ENCODE results near the gene CPSF2. TPM values are rescaled to one million over a fixed set of nuclear protein-coding genes. Genes with fewer than 3 reads are reported as not detected.
A peak's percentile ranks its signal among the peaks of the same experiment; 100 is the strongest.

The CPSF2 gene
- total RNA-seq, 3 donors from 2014 or later, result 33.4 to 57.5 (median 47.0) TPM

DNA sequence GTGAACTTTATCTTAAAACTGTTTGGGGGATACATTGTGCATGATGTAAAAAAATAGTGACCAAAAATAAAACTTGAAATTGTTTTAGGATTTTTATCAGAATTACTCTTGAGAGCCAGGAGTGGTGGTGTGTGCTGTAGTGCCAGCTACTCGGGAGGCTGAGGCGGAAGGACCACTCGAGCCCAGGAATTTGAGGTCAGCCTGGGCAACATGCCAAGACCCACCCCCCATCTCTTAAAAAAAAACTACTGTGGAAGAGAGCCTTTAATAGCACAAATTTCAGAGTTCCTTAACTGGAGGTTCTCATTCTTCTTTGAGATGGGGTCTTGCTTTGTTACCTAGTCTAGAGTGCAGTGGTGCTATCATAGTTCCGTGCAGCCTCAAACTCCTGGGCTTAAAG is 21.5 kb downstream of the CPSF2 start:
- no peaks in the 10 kb centered on the region for H3K4me1 ChIP-seq (ENCODE audit: low read depth)
- DNase-seq (no peak), ATAC-seq (no peak)
- TF ChIP-seq, protein P1, sequence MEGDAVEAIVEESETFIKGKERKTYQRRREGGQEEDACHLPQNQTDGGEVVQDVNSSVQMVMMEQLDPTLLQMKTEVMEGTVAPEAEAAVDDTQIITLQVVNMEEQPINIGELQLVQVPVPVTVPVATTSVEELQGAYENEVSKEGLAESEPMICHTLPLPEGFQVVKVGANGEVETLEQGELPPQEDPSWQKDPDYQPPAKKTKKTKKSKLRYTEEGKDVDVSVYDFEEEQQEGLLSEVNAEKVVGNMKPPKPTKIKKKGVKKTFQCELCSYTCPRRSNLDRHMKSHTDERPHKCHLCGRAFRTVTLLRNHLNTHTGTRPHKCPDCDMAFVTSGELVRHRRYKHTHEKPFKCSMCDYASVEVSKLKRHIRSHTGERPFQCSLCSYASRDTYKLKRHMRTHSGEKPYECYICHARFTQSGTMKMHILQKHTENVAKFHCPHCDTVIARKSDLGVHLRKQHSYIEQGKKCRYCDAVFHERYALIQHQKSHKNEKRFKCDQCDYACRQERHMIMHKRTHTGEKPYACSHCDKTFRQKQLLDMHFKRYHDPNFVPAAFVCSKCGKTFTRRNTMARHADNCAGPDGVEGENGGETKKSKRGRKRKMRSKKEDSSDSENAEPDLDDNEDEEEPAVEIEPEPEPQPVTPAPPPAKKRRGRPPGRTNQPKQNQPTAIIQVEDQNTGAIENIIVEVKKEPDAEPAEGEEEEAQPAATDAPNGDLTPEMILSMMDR (IDR thresholded peaks at IDR 0.05), result no peak
- peaks cover 9% of the 10 kb centered on the region for H3K36me3 ChIP-seq (ENCODE audit: low read depth)
- no peak overlapping the region for H3K4me3 ChIP-seq
- intact Hi-C loops (cut with DNase I, micrococcal nuclease), result no loop called here
- no peaks in the 10 kb centered on the region for H3K9me3 ChIP-seq

DNA sequence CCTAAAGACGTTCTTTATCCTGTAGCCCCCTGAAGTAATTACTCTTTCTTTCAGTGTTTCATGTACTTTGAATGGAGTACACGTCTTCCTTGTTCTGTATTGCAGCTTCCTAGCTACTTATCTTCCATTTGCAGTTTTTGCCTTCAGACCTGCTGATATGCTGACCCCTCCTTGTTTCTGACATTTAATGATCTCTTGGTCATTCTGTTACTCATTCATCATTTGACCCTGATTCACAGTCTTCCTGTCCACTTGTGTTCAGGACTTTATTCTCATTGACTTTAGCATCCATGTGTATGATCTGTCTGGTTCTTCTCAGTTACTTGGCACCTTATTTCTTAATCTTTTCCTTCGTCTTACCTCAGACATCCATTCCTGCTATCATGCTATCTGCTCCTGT is 22.2 kb downstream of the CPSF2 start:
- Histone ChIP-seq H3K4me1 (ENCODE audit: low read depth) (no peaks in the 10 kb centered on the region), H3K36me3 (ENCODE audit: low read depth) (peaks cover 9% of the 10 kb centered on the region), H3K9me3 (no peaks in the 10 kb centered on the region), H3K4me3 (no peak overlapping the region)
- TF ChIP-seq, protein P1 (IDR thresholded peaks at IDR 0.05), result no peak
- ATAC-seq, result no peak
- intact Hi-C loops (cut with DNase I, micrococcal nuclease), result no loop called here
- no peak for DNase-seq

DNA sequence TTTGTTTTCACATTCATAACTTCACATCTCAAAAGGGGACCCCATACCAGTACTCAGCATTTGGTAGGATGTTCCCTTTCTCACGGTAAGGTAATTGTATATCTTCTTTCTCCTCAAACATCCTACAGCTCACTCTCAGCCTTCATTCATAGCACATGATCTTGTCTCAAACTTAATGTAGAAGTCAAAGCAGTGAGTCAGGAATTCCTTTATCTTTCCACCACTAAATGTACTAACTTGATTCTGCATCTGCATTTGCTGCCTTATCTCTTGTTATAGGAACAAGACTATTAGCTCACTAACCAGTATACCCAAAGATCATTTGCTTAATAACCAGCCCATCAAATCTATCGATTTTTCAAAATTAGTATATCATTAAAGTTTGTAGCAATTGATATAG is 22.9 kb downstream of the CPSF2 start:
- Histone ChIP-seq H3K36me3 (ENCODE audit: low read depth) (peaks cover 9% of the 10 kb centered on the region), H3K4me1 (ENCODE audit: low read depth) (no peaks in the 10 kb centered on the region), H3K4me3 (no peak overlapping the region), H3K9me3 (no peaks in the 10 kb centered on the region)
- DNase-seq, result no peak
- intact Hi-C loops (cut with DNase I, micrococcal nuclease), result no loop called here
- ATAC-seq, result no peak
- TF ChIP-seq, protein P1 (IDR thresholded peaks at IDR 0.05), result no peak

DNA sequence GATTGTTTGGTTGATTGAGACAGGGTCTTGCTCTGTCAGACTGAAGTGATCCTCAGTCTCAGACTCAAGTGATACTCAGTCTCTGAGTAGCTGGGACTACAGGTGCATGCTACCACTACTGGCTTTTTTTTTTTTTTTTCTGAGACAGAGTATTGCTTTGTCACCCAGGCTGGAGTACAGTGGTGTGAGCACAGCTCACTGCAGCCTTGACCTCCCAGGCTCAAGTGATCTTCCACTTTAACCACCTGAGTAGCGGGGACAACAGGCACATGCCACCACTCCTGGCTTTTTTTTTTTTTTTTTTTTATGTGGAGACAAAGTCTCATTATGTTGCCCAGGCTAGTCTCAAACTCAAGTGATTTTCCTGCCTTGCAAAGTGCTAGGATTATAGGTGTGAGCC is 31.8 kb downstream of the CPSF2 start:
- ATAC-seq (no peak), DNase-seq (no peak)
- intact Hi-C loops (cut with DNase I, micrococcal nuclease), result no loop called here
- Histone ChIP-seq H3K9me3 (no peaks in the 10 kb centered on the region), H3K36me3 (ENCODE audit: low read depth) (no peaks in the 10 kb centered on the region), H3K4me1 (ENCODE audit: low read depth) (no peaks in the 10 kb centered on the region), H3K4me3 (no peak overlapping the region)
- TF ChIP-seq, protein P1 (IDR thresholded peaks at IDR 0.05), result no peak

DNA sequence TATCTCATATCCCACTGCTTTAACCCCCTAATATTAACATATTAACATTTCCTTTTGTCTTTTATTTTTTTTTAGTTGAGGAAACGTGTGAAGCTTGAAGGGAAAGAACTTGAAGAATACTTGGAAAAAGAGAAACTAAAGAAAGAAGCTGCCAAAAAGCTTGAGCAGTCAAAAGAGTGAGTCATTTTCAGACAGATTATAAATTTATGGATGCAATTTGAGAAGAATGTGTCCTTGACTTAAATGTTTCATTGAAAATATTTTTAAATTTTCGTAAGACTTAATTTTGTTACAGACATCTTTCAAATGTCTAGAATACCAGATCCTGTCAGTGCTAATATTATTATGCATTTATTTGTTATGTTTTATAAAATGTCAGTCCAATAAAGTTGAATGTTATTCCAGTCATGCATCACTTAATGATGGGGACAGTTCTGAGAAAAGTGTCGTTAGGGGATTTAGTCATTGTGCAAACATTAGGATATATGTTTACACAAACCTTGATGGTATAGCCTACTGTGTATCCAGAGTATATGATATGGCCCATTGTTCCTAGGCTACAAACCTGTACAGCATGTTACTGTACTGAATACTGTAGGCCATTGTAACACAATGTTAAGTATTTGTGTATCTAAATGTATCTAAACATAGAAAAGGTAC is 32.6 kb downstream of the CPSF2 start:
- no peaks in the 10 kb centered on the region for H3K4me1 ChIP-seq (ENCODE audit: low read depth)
- peak; percentile 89 for ATAC-seq
- TF ChIP-seq, protein P1 (IDR thresholded peaks at IDR 0.05), result no peak
- DNase-seq, result no peak
- no peak overlapping the region for H3K4me3 ChIP-seq
- no peaks in the 10 kb centered on the region for H3K36me3 ChIP-seq (ENCODE audit: low read depth)
- no peaks in the 10 kb centered on the region for H3K9me3 ChIP-seq
- intact Hi-C loops (cut with DNase I, micrococcal nuclease), result no loop called here

DNA sequence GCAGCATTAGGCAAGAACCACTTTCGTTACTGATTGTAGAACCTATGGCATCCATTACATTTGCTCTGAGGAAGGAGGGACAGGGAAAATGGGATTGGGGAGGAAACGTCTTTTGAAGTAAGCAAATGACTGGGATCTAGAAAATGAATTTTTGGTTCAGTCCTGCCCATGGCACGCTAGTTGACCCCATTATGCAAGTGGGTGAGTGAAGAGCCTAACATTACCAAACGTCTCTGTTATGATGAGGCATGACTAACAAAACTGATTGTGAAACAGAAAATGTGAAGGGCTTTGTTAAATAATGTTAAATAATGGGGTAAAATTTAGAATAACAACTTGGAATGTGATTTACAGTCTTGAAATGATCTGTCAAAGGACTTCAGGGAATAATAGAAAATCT is 38.9 kb downstream of the CPSF2 start:
- H3K36me3 ChIP-seq (ENCODE audit: low read depth), result peaks cover 9% of the 10 kb centered on the region
- ATAC-seq (no peak), DNase-seq (no peak)
- H3K4me3 ChIP-seq, result no peak overlapping the region
- no peaks in the 10 kb centered on the region for H3K4me1 ChIP-seq (ENCODE audit: low read depth)
- intact Hi-C loops (cut with DNase I, micrococcal nuclease), result no loop called here
- no peaks in the 10 kb centered on the region for H3K9me3 ChIP-seq
- TF ChIP-seq, protein P1 (IDR thresholded peaks at IDR 0.05), result no peak
